ENCODE measurements around the gene TBX4.

The TBX4 gene

GRCh38 chr17:61452301-61453290, at the start of gene TBX4:
TBX4 (plus strand) TSS chr17:61452422; CDS start chr17:61456491, 4,069 bp downstream.
- FAIRE-seq, result no peak

- no peak for FAIRE-seq
Measured at GRCh38 chr17:61402978-61403800, 49.0 kb upstream of the TBX4 start.

- no peak for FAIRE-seq
Measured at GRCh38 chr17:61403801-61404662, 48.2 kb upstream of the TBX4 start.

- no peak for FAIRE-seq
Measured at GRCh38 chr17:61404663-61404912, 47.6 kb upstream of the TBX4 start.

GRCh38 chr17:61404913-61405685, 47.1 kb upstream of the TBX4 start:
- no peak for FAIRE-seq

- no peak for FAIRE-seq
Measured at GRCh38 chr17:61405686-61406536, 46.3 kb upstream of the TBX4 start.

- FAIRE-seq, result no peak
Measured at GRCh38 chr17:61406537-61406845, 45.7 kb upstream of the TBX4 start.

GRCh38 chr17:61406971-61407911, 45.0 kb upstream of the TBX4 start:
- FAIRE-seq, result no peak

GRCh38 chr17:61408151-61409041, 43.8 kb upstream of the TBX4 start:
- no peak for FAIRE-seq

GRCh38 chr17:61409301-61410112, 42.7 kb upstream of the TBX4 start:
- no peak for FAIRE-seq

GRCh38 chr17:61410141-61411010, 41.8 kb upstream of the TBX4 start:
- FAIRE-seq, result no peak

GRCh38 chr17:61411011-61411260, 41.3 kb upstream of the TBX4 start:
- no peak for FAIRE-seq

GRCh38 chr17:61411261-61412142, 40.7 kb upstream of the TBX4 start:
- FAIRE-seq, result no peak

- no peak for FAIRE-seq
Measured at GRCh38 chr17:61412143-61412859, 39.9 kb upstream of the TBX4 start.

- FAIRE-seq, result no peak
Measured at GRCh38 chr17:61412860-61413660, 39.2 kb upstream of the TBX4 start.

Measured in endometrium (tissue), 2 donors.